IMR-90 (cell line): ENCODE results near the gene HNRNPR. TPM values are rescaled to one million over a fixed set of nuclear protein-coding genes. Genes with fewer than 3 reads are reported as not detected.

Source experiments
- ATAC-seq: fragments of 200-7000 bp; cut with Tn5 transposase; 2 replicates; pipeline ENCODE4 v1.9.1; 2020; ENCODE audit warnings: low read depth, mild to moderate bottlenecking, moderate library complexity
- BruUV-seq: library from RNA; stranded (reverse); fragments of 400-500 nt; replicated peaks from 2 replicates; lab custom pipeline; 2021; lab: Mats Ljungman, UMichigan
- CTCF ChIA-PET: fragments of 300-600 bp; formaldehyde crosslinking; extraction: SDS; loops from one replicate; lab custom pipeline; 2021; ENCODE audit warnings: antibody characterized with exemption; lab: Yijun Ruan, JAX
- POLR2A ChIA-PET: fragments of 300-600 bp; sonication (Branson Sonifier 250); formaldehyde crosslinking; loops from one replicate; lab custom pipeline; 2022; ENCODE audit warnings: antibody characterized with exemption; ENCODE audit not compliant: unreplicated experiment; lab: Charles Lee
- DNase-seq: peaks from one replicate; pipeline ENCODE4 v3.0.0; 2013
- H2AFZ ChIP-seq: replicated peaks from 2 replicates; pipeline ENCODE3; 2013; ENCODE audit warnings: low read length, mild to moderate bottlenecking; ENCODE audit not compliant: poor library complexity
- H2AK5ac ChIP-seq: 2 replicates; pipeline ENCODE4 v1.6.1; 2013; ENCODE audit warnings: low read depth, low read length, inconsistent platforms
- H2AK9ac ChIP-seq: replicated peaks from 2 replicates; pipeline ENCODE3; 2013; ENCODE audit warnings: mild to moderate bottlenecking, low read depth, low read length, moderate library complexity; ENCODE audit not compliant: poor library complexity
- H2BK120ac ChIP-seq: 2 replicates; pipeline ENCODE4 v1.6.1; 2013; ENCODE audit warnings: low read depth, low read length, inconsistent platforms
- H2BK15ac ChIP-seq: 3 replicates; pipeline ENCODE4 v1.6.1; 2013; ENCODE audit warnings: low read depth, low read length, inconsistent platforms
- H2BK20ac ChIP-seq: 2 replicates; pipeline ENCODE4 v1.6.1; 2013; ENCODE audit warnings: low read depth, mild to moderate bottlenecking, inconsistent platforms, low read length, moderate library complexity
- H2BK5ac ChIP-seq: 2 replicates; pipeline ENCODE4 v1.6.1; 2013; ENCODE audit warnings: mild to moderate bottlenecking, low read depth, low read length, inconsistent platforms; ENCODE audit not compliant: poor library complexity, severe bottlenecking
- H3K14ac ChIP-seq: replicated peaks from 2 replicates; pipeline ENCODE4 v1.6.1; 2013; ENCODE audit warnings: low read depth, low read length, inconsistent platforms
- H3K18ac ChIP-seq: 2 replicates; pipeline ENCODE4 v1.6.1; 2013; ENCODE audit warnings: low read depth, low read length, control low read depth
- H3K23ac ChIP-seq: 2 replicates; pipeline ENCODE4 v1.6.1; 2013; ENCODE audit warnings: low read depth, low read length, inconsistent platforms
- H3K27ac ChIP-seq: 2 replicates; pipeline ENCODE4 v1.5.1; 2013; ENCODE audit warnings: mild to moderate bottlenecking, control low read depth, low read length; ENCODE audit not compliant: insufficient read depth
- H3K27me3 ChIP-seq: 2 replicates; pipeline ENCODE4 v1.6.1; 2013; ENCODE audit warnings: low read length; ENCODE audit not compliant: control insufficient read depth, insufficient read depth
- H3K36me3 ChIP-seq: 2 replicates; pipeline ENCODE4 v1.6.1; 2013; ENCODE audit warnings: low read length, mixed read lengths; ENCODE audit not compliant: control insufficient read depth, insufficient read depth
- H3K4ac ChIP-seq: 2 replicates; pipeline ENCODE4 v1.6.1; 2013; ENCODE audit warnings: low read depth, low read length, inconsistent platforms
- H3K4me1 ChIP-seq: 2 replicates; pipeline ENCODE4 v1.6.1; 2013; ENCODE audit warnings: low read length, mixed read lengths; ENCODE audit not compliant: control insufficient read depth, insufficient read depth
- H3K4me2 ChIP-seq: 2 replicates; pipeline ENCODE4 v1.6.1; 2013; ENCODE audit warnings: low read depth, mild to moderate bottlenecking, control low read depth, low read length, moderate library complexity
- H3K4me3 ChIP-seq: 2 replicates; pipeline ENCODE4 v1.5.1; 2013; ENCODE audit warnings: low read depth, mild to moderate bottlenecking, control low read depth, low read length, moderate library complexity; ENCODE audit not compliant: insufficient read depth
- H3K56ac ChIP-seq: 2 replicates; pipeline ENCODE4 v1.6.1; 2013; ENCODE audit warnings: low read length, inconsistent platforms; ENCODE audit not compliant: insufficient read depth; ENCODE audit errors: extremely low read depth
- H3K79me1 ChIP-seq, 2 experiments: 2 replicates each; pipeline ENCODE4 v1.6.1; 2013; ENCODE audit warnings: low read length in 2 of 2, inconsistent platforms in 1 of 2, low read depth in 1 of 2
- H3K9ac ChIP-seq: 2 replicates; pipeline ENCODE4 v1.6.1; 2013; ENCODE audit warnings: low read depth, low read length, control low read depth
- H3K9me1 ChIP-seq: 2 replicates; pipeline ENCODE4 v1.6.1; 2013; ENCODE audit warnings: low read length, inconsistent platforms; ENCODE audit not compliant: insufficient read depth
- H3K9me3 ChIP-seq: 2 replicates; pipeline ENCODE4 v1.6.1; 2013; ENCODE audit warnings: low read length; ENCODE audit not compliant: control insufficient read depth, insufficient read depth
- H4K20me1 ChIP-seq: 2 replicates; pipeline ENCODE4 v1.6.1; 2013; ENCODE audit warnings: low read length, inconsistent platforms; ENCODE audit not compliant: insufficient read depth
- H4K5ac ChIP-seq: 2 replicates; pipeline ENCODE4 v1.6.1; 2013; ENCODE audit warnings: mild to moderate bottlenecking, low read depth, low read length, control low read depth
- H4K8ac ChIP-seq, 2 experiments: 2 replicates each; pipeline ENCODE4 v1.6.1; 2013; ENCODE audit warnings: low read depth in 2 of 2, low read length in 2 of 2, control low read depth in 1 of 2, inconsistent platforms in 1 of 2
- H4K91ac ChIP-seq: 2 replicates; pipeline ENCODE4 v1.6.1; 2013; ENCODE audit warnings: low read depth, low read length, inconsistent platforms; ENCODE audit not compliant: insufficient read depth
- CHD1 ChIP-seq: IDR thresholded peaks from 2 replicates; pipeline ENCODE4 v1.6.1; 2012; ENCODE audit warnings: low read depth, low read length, improper control_type of control experiment
- MAZ ChIP-seq: IDR thresholded peaks from 2 replicates; pipeline ENCODE4 v1.6.1; 2012; ENCODE audit warnings: low read depth, mild to moderate bottlenecking, low read length, improper control_type of control experiment, moderate library complexity, borderline replicate concordance
- MXI1 ChIP-seq: IDR thresholded peaks from 2 replicates; pipeline ENCODE4 v1.6.1; 2012; ENCODE audit warnings: low read depth, mild to moderate bottlenecking, low read length, moderate library complexity, borderline replicate concordance
- SMC3 ChIP-seq: fragments of 150-350 bp; IDR thresholded peaks from 2 replicates; pipeline ENCODE4 v1.6.1; 2016; ENCODE audit warnings: low read depth, mild to moderate bottlenecking, antibody characterized with exemption, low read length, moderate library complexity
- USF2 ChIP-seq: fragments of 150-350 bp; IDR thresholded peaks from 2 replicates; pipeline ENCODE4 v1.6.1; 2017; ENCODE audit warnings: mild to moderate bottlenecking, antibody characterized with exemption, low read length, low read depth
- dilution Hi-C: fragments of 300-500 bp; cut with HindIII; formaldehyde crosslinking; loops from one replicate; pipeline ENCODE4 v1.14.3; 2018; ENCODE audit warnings: low sequenced_read_pairs; ENCODE audit not compliant: unreplicated experiment
- in situ Hi-C: fragments of 300-500 bp; cut with MboI; formaldehyde crosslinking; loops from 3 replicates; pipeline ENCODE4 v1.14.3; 2019; ENCODE audit warnings: low sequenced_read_pairs, inconsistent platforms, mixed read lengths
- intact Hi-C: fragments of 100-400 bp; cut with micrococcal nuclease; formaldehyde crosslinking; loops from 2 replicates; pipeline ENCODE4 v1.10.0; 2022
- polyA plus RNA-seq, 3 experiments: library from polyadenylated mRNA; depleted of rRNA; stranded (reverse); fragments of >200 nt; gene quantifications; 2 replicates each; pipeline ENCODE4 v1.2.3, GENCODE V29; 2012; ENCODE audit warnings: low replicate concordance in 1 of 3
- total RNA-seq: library from RNA; depleted of rRNA; stranded (reverse); fragments of >200 nt; gene quantifications from 2 replicates; pipeline ENCODE4 v1.2.3, GENCODE V29; 2012

The HNRNPR gene
- total and polyA plus RNA-seq, 2 of the 4 experiments (the other 2 are of a cell fraction) = 99.7 to 111 TPM

- H3K4me1 ChIP-seq = peaks cover 4% of the 10 kb centered on the region; the same call in 1 of the 2 replicates
- dilution Hi-C loops = no loop called here
Observed at GRCh38 chr1:23288201-23288600, 55.9 kb downstream of the HNRNPR start.

More at GRCh38 chr1:23288201-23288600, 55.9 kb downstream of the HNRNPR start:
- Histone ChIP-seq H2BK5ac (no peak overlapping the region), H2AFZ (no peak overlapping the region), H3K36me3 (peaks cover 7% of the 10 kb centered on the region; the same call in 1 of the 2 replicates), H3K56ac (no peak overlapping the region), H2BK120ac (no peak overlapping the region), H3K9me1 (no peaks in the 10 kb centered on the region; the same call in none of the 2 replicates), H2BK15ac (no peak overlapping the region), H3K18ac (no peak overlapping the region), H4K20me1 (0 out of 2 replicates have a peak, but pooled peaks cover 4% of the 10 kb centered on the region), H2AK5ac (no peak overlapping the region), H3K9ac (no peak overlapping the region), H3K4ac (no peak overlapping the region), H4K8ac (no peak overlapping the region), H3K27ac (no peak overlapping the region), H3K4me2 (no peak overlapping the region), H3K79me1 (peaks cover 6 to 33% of the 10 kb centered on the region in 2 experiments), H3K23ac (no peak overlapping the region), H2BK20ac (no peak overlapping the region), H3K4me3 (no peak overlapping the region), H3K14ac (no peak overlapping the region), H2AK9ac (no peak overlapping the region), H4K91ac (no peak overlapping the region), H4K5ac (no peak overlapping the region), H3K9me3 (no peaks in the 10 kb centered on the region), H3K27me3 (no peaks in the 10 kb centered on the region)
- DNase-seq (no peak), ATAC-seq (no peak)
- TF ChIP-seq USF2 = no peak
- no peak for TF ChIP-seq CHD1
- no peak for TF ChIP-seq MXI1
- TF ChIP-seq MAZ = no peak
- TF ChIP-seq SMC3 = no peak
- in situ Hi-C loops (no loop called here), intact Hi-C loops (no loop called here)
- BruUV-seq = no TSS peak
- CTCF ChIA-PET = no interaction called here
- POLR2A ChIA-PET = no interaction called here
